Thymus (tissue), 11 donors: ENCODE results near the gene PRRX1. TPM values are rescaled to one million over a fixed set of nuclear protein-coding genes. Genes with fewer than 3 reads are reported as not detected.
A peak's percentile ranks its signal among the peaks of the same experiment; 100 is the strongest.

Source experiments
- DNase-seq, 9 donors: peaks; one replicate each; pipeline ENCODE4 v3.0.0-alpha.2; 2013; ENCODE audit warnings: low spot score in 9 of 9, low read depth in 6 of 9, missing footprints in 1 of 9
- H3K27ac ChIP-seq, 2 donors: one replicate each; pipeline ENCODE4 v1.5.1; 2013; ENCODE audit warnings: control low read depth in 1 of 2, low read depth in 1 of 2, low read length in 1 of 2, mild to moderate bottlenecking in 1 of 2, moderate library complexity in 1 of 2
- H3K27me3 ChIP-seq, 2 donors: one replicate each; pipeline ENCODE4 v1.5.1; 2013; ENCODE audit warnings: low read length in 1 of 2; ENCODE audit not compliant: control insufficient read depth in 2 of 2, insufficient read depth in 1 of 2
- H3K36me3 ChIP-seq, 2 donors: one replicate each; pipeline ENCODE4 v1.5.1; 2013; ENCODE audit warnings: low read length in 1 of 2, mild to moderate bottlenecking in 1 of 2, moderate library complexity in 1 of 2; ENCODE audit not compliant: control insufficient read depth in 2 of 2, insufficient read depth in 2 of 2
- H3K4me1 ChIP-seq, 2 donors: one replicate each; pipeline ENCODE4 v1.5.1; 2013; ENCODE audit warnings: low read length in 2 of 2; ENCODE audit not compliant: control insufficient read depth in 2 of 2, insufficient read depth in 2 of 2
- H3K4me3 ChIP-seq, 2 donors: one replicate each; pipeline ENCODE4 v1.5.1; 2013; ENCODE audit warnings: low read length in 2 of 2, control low read depth in 1 of 2, mild to moderate bottlenecking in 1 of 2
- H3K9me3 ChIP-seq, 2 donors: one replicate each; pipeline ENCODE4 v1.5.1; 2013; ENCODE audit warnings: low read length in 1 of 2, mild to moderate bottlenecking in 1 of 2; ENCODE audit not compliant: control insufficient read depth in 2 of 2, insufficient read depth in 1 of 2
- WGBS: extraction: QIAGEN DNeasy Blood & Tissue Kit; methylation state at CpG from one replicate; pipeline ENCODE4 v1.1.7; 2013; 5-methylcytosine and 5-hydroxymethylcytosine counted together
- polyA plus RNA-seq: library from polyadenylated mRNA; stranded (reverse); fragments of 200-250 nt; gene quantifications from one replicate; pipeline ENCODE4 v1.2.3, GENCODE V29; 2013
- total RNA-seq: library from RNA; stranded (reverse); fragments of 120-200 nt; gene quantifications from one replicate; pipeline ENCODE4 v1.2.4, GENCODE V29; 2013
- donor health status: healthy.

Gene PRRX1
- total and polyA plus RNA-seq, 2 donors: 17.1 to 18.3 TPM

DNA sequence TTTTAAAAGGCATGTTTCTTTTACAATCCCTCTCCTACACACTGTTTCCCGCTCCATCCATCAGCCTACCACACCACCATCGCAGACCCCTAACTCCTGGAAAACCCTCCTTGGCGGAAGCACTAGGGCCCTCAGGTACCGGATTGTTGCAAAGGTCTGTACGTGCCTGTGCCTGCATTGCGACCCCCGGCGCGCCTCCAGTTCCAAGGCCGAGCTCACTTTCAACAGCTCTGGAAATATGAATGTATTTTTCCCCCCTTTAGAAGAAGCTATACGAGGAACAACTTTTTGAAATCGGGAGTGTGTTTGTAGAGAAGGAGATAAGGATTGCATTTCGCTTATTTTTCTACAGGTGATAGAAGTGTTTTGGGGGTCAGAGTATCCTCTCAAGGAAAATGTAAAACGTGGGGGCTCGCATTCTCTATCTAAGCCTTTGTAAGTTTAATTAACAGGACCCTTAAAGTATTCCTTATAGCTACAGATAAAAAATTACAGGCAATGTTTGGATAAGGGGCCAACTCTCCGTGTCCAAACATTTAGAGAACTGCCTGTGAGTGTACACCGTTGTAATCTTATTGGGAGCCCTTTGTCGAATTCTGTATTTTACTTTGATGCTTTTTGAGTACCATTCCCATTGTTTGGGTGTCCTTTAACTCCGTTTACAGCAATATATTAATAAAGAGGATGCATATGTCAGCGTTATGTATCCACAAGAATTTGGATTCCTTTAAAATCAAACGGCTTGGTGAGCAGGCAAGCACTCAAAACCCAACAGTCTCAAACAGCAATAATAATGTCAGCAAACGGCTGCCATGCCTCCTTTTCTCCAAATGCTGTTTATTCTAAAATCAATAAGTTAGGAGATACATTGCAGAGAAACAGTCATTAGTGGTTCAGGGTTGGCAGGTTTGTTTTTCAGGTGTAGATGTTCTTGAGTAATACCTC is 5.9 kb downstream of the PRRX1 start:
- Histone ChIP-seq H3K4me1 (no peaks in the 10 kb centered on the region), H3K27me3 (peaks cover 65 to 83% of the 10 kb centered on the region in 2 donors), H3K27ac (no peak overlapping the region), H3K36me3 (no peaks in the 10 kb centered on the region), H3K4me3 (no peak overlapping the region), H3K9me3 (peaks cover 0 to 10% of the 10 kb centered on the region in 2 donors)
- 21% methylated on average over 22 of the region's 22 CpGs for WGBS
- no peak for DNase-seq

DNA sequence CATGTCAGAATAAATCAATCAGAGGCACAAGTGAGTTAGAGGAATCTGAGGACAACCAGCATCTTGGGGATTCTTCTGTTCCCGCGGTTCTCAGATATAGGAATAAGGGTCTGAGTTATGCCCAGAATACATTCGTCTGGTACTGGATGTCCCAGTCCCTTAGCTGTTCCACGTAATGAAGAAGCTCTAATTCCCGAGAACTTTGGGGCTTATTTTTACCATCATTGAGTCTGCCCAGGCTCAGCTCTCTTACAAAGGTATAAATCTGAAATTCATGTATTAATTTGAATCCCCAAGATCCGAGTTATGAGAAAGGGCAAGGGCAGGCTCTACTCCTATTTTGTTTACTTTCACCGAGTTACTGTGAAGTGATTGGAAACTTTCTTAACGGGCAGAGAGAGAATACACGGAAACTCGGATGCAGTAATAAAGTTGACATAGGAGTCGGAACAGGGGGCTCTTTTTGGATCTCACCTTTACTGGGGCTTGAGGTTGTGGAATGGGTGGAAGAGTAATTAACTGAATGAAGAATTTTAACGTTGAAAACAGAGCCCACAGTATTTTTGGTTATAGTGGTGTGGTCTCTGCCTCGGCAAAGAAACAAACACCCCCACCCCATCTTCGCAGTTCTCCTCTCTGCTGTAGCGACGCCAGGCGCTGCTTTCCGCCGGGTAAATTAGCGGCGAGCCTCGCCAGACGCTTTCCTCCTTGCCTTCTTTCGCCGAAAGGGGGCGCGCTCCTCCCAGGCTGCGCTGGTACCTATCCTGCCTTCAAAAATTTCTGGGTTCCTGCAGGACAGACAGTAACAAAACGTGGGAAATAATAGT is 7.1 kb downstream of the PRRX1 start:
- no peak overlapping the region for H3K4me3 ChIP-seq
- WGBS: 9% methylated on average over 29 of the region's 29 CpGs
- peaks cover 55 to 73% of the 10 kb centered on the region in 2 donors for H3K27me3 ChIP-seq
- H3K4me1 ChIP-seq: no peaks in the 10 kb centered on the region
- no peaks in the 10 kb centered on the region for H3K36me3 ChIP-seq
- peaks cover 0 to 10% of the 10 kb centered on the region in 2 donors for H3K9me3 ChIP-seq
- H3K27ac ChIP-seq: no peak overlapping the region
- DNase-seq: peak in 2 of 9 donors; percentile 15 to 23

DNA sequence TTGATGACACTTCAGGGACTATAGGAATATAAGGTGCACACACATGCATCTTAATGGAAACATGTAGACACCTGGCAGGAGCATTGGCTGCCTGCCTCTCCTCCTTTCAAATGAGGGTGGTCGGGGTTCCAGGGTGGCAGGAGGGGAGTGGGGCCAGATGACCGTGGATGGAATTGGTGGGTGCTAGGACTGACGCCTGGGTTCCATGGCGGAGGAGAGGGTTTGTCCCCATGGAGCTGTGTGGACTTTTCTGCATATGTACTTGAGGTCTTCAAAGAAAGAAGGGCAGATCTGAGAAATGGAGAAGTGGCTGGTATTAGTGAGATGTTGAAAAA is 7.7 kb downstream of the PRRX1 start:
- WGBS: 79% methylated on average over 4 of the region's 4 CpGs
- H3K36me3 ChIP-seq: no peaks in the 10 kb centered on the region
- H3K27me3 ChIP-seq: peaks cover 49 to 67% of the 10 kb centered on the region in 2 donors
- H3K4me3 ChIP-seq: no peak overlapping the region
- H3K27ac ChIP-seq: no peak overlapping the region
- DNase-seq: no peak
- no peaks in the 10 kb centered on the region for H3K4me1 ChIP-seq
- peaks cover 0 to 6% of the 10 kb centered on the region in 2 donors for H3K9me3 ChIP-seq

DNA sequence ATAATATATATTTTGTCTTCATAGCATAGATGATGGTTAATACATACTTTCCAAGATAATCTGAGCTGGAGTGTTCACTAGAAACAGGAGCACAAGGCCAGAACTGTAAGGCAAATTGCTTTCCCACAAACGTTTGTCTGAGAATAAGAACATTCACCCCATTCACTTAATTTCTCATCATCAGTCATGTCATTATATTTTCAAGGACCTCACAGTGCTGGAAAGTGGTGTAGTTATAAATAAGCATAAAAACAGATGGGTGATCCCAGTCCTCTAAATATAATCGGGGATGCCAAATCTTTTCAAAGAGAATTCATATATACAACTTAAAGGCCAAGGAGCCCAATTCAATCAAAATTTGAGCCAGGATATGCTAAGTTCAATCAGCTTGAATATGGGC is 8.4 kb downstream of the PRRX1 start:
- H3K4me1 ChIP-seq: no peaks in the 10 kb centered on the region
- H3K36me3 ChIP-seq: no peaks in the 10 kb centered on the region
- no peak overlapping the region for H3K4me3 ChIP-seq
- H3K27me3 ChIP-seq: peaks cover 42 to 60% of the 10 kb centered on the region in 2 donors
- 91% methylated on average over 2 of the region's 2 CpGs for whole genome bisulfite sequencing
- DNase-seq: no peak
- H3K9me3 ChIP-seq: peaks cover 0 to 2% of the 10 kb centered on the region in 2 donors
- no peak overlapping the region for H3K27ac ChIP-seq

DNA sequence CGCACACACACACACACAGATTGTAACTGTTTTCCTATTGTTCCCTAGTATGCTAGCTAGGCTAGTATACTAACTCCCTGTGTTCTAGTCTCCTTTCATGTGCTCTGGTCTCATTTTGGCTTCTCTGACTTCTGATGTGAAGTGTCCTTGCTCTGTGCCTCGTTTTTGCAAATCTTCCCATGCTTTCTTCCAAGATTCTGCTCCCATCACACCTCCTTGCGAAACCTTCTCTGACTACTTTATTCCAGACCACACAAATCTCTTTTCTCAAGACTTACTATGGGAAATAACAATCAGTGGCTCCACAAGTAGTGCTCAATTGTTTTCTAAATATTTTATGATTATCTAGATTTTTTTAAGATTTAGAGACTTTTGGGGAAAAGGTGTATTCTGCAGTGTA is 10.3 kb downstream of the PRRX1 start:
- peaks cover 24 to 41% of the 10 kb centered on the region in 2 donors for H3K27me3 ChIP-seq
- H3K27ac ChIP-seq: no peak overlapping the region
- no peak overlapping the region for H3K4me3 ChIP-seq
- DNase-seq: no peak
- 82% methylated on average over 3 of the region's 3 CpGs for WGBS
- no peaks in the 10 kb centered on the region for H3K36me3 ChIP-seq
- no peaks in the 10 kb centered on the region for H3K4me1 ChIP-seq
- no peaks in the 10 kb centered on the region for H3K9me3 ChIP-seq

DNA sequence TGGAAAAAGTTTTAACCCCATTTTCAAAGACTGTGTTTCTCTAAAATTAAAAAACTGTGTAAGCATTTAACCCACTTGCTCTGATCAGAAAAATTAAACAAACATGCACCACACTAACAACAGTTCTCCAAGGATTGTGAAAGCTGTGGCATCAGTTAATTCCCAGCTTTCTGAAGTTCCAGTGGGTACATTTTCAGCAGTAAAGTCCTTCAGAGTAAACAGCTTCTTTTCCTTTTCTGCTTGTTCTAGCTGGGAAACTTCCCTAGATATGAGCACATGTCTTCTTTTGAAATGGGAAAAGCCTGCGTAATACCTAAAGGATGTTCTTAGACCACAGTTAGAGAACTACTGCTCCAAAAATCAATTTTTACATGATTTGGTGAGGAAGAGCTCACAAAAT is 11.1 kb downstream of the PRRX1 start:
- Histone ChIP-seq H3K36me3 (no peaks in the 10 kb centered on the region), H3K9me3 (no peaks in the 10 kb centered on the region), H3K27ac (no peak overlapping the region), H3K27me3 (peaks cover 19 to 34% of the 10 kb centered on the region in 2 donors), H3K4me1 (no peaks in the 10 kb centered on the region), H3K4me3 (no peak overlapping the region)
- WGBS: 96% methylated on average over 1 of the region's 1 CpG
- DNase-seq: no peak

DNA sequence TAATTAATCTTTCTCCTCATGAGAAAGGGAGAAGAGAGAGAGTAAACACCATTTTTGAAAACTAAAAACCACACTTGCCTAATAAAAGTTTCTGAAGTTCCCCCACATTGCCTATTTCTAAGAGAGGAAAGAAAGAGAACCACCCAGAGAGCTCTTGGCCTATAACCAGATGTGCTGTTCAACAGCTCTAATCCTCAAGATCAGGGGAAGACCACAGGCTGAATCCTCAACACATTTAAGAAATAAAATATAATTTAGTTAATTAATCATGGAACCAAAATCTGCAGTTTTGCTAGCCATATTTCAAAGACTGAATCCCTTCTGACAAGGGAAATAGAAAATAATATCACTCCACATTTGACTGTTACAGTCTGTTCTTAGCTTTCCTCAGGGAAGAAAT is 11.9 kb downstream of the PRRX1 start:
- Histone ChIP-seq H3K4me3 (no peak overlapping the region), H3K36me3 (no peaks in the 10 kb centered on the region), H3K4me1 (no peaks in the 10 kb centered on the region), H3K27ac (no peak overlapping the region), H3K27me3 (peaks cover 15 to 25% of the 10 kb centered on the region in 2 donors), H3K9me3 (no peaks in the 10 kb centered on the region)
- DNase-seq: no peak

DNA sequence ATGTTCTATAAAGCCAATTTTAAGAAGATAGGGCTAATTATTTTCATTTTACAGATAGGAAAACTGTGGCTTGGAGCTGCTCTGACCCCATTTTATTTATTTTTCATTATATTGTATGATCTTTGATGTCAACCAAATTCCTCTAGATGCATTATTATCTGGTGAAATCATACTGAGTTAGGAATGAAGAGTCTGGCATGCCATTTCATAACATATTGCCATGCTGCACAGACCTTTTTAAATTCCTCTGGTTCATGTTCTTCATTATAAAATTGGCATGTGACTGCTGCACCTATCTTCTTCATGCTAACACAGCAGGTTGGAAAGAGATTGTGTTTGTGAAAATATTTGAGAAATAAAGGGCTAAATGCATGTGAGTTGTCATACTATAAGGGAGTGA is 12.7 kb downstream of the PRRX1 start:
- peaks cover 11 to 17% of the 10 kb centered on the region in 2 donors for H3K27me3 ChIP-seq
- H3K9me3 ChIP-seq: no peaks in the 10 kb centered on the region

DNA sequence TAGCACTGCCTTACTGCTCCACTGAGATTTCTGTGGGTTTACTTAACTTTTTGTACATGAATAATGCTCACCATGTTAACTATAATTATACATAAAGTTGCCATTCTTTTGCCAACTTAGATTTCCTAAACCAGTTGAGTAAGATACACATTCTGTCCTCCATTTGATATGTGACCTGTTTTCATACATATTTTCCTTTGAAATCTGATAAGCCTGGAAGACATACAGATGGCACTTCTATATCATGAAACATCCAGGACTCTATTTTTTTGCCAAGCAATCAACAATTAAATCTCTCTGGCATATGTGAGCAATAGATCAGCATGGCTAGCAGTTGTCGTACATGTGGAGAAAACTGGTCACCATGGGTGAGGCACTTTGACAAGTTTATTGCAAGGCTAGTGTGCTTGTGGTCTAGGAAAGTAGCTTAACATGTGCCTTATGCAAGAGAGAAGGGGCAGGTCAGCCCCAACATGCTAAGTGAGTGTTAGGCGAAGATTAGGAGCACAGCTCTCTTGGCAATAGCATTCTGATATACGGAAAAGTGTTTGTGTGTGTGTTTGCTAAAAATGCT is 14.2 kb downstream of the PRRX1 start:
- Histone ChIP-seq H3K36me3 (no peaks in the 10 kb centered on the region), H3K27ac (no peak overlapping the region), H3K9me3 (no peaks in the 10 kb centered on the region), H3K27me3 (peaks cover 5% of the 10 kb centered on the region in 2 donors), H3K4me3 (no peak overlapping the region), H3K4me1 (no peaks in the 10 kb centered on the region)
- DNase-seq: no peak
- 93% methylated on average over 3 of the region's 3 CpGs for WGBS

More for the DNA sequence above, 12.7 kb downstream of the PRRX1 start:
- no peak overlapping the region for H3K4me3 ChIP-seq
- H3K27ac ChIP-seq: no peak overlapping the region
- H3K4me1 ChIP-seq: no peaks in the 10 kb centered on the region
- DNase-seq: no peak
- no peaks in the 10 kb centered on the region for H3K36me3 ChIP-seq
